NCI-H226 (cell line): ENCODE results near the gene KRTAP10-6.
"Not testable (repeated sequence)": the region's sequence is repeated elsewhere in the genome, so short reads cannot be mapped to it uniquely, and the experiment has no call there.

ENCODE experiments used
- DNase-seq: peaks from one replicate; pipeline ENCODE4 v3.0.0-alpha.2; 2015

Gene KRTAP10-6

DNA sequence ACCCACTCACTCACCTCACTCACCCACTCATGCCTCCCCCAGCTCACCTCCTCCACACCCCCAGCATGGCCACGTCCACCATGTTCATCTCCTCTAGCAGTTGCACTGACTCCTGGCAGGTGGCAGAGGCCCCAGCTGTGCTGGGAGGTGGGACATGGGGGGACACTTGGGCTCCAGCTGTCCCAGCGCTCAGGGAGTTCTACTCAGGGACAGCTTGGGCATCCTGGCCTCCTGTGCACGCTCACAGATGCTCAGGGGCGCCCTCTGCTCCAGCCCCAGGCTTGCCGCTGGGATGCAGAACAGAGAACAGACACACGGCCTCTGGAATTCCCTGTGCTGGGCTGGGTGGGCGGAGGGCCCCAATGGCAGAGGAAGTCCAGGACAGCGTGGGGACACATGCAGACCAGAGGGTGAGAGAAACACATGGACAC is 24.8 kb upstream of the KRTAP10-6 start:
- DNase-seq: no peak

DNA sequence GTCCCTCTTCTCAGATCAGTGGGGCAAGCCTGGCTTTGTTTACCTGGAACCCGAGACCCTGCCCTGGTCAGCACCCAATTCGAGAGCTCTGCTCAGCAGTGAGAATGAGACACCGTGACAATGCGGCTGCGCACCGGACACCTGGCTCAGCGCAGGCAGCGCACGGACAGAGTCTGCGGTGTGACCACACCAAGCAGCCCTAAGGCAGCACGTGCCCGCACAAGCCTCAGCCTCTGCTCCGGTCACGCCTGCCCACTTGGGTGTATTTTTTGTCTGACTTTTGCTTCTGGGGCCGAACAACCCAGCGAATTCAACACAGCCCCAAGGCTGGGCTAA is 24.3 kb upstream of the KRTAP10-6 start:
- DNase-seq: no peak

DNA sequence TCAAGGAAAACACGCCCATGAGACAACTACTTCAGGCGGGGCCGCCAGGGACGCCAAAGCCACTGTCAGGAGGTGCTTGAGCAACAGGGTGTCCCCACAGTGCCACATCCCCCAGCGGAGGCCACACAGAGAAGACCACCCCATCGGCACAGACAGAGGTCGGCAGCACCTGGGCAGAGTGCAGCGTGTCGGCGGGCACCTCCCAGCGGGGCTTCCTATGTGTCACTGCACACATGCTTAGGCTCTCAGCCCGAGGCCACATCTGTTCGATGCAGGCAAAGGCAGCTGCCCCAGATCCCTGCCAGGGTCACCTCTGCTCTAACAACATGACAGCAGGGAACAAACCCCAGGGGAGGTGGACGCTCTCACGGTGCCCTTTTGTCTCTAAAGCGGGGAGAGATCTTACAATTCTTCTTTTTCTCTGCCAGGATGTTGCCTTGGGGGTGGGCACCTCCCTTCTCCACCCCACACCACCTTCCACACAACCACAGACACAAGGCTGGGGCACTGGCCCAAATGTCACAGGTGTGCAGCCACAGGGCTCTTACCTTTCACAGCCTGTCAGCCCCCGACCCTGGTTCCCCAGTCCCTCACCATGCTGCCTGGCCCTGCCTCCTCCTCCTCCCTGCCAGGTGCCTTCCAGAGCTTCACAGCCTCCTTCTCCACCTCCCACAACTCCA is 23.7 kb upstream of the KRTAP10-6 start:
- no peak for DNase-seq

DNA sequence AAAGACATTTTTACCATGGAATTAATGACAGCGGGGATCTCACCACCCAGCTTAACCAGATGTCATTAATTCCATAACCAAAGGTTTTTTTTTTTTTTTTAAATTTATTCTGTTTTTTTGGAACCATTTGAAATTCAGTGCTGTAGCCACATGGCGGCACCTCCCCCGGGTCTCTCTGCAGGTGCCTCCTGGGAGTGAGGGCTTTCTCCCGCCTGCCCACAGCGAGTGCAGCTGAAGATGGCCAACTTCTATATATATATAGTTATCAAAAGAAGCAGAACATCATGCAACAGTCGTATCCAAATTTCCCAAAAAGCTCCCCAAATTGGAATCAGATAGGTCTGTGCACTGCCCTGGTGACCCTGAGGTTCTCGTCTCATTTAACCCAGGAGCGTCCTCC is 23.2 kb upstream of the KRTAP10-6 start:
- no peak for DNase-seq

DNA sequence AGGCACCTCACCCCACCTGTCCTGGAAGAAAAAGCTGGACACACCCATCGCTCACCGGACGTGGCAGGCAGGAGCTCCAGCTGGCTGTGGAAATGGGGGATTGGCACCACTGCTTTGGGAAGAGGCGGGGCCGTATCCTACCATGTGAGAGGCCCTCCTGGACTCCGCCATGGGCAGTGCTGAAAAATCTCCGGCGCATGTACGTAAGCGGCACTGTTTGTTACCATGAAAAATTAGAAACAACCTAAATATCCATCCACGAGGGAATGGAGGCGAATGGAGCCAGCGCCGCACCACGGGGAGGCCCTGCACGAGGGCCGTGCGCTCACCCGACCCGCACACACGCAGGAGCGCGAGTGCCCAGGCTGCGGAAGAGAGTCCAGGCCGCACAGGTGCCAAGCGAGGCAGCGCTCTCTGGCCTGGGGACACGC is 22.7 kb upstream of the KRTAP10-6 start:
- DNase-seq: no peak

DNA sequence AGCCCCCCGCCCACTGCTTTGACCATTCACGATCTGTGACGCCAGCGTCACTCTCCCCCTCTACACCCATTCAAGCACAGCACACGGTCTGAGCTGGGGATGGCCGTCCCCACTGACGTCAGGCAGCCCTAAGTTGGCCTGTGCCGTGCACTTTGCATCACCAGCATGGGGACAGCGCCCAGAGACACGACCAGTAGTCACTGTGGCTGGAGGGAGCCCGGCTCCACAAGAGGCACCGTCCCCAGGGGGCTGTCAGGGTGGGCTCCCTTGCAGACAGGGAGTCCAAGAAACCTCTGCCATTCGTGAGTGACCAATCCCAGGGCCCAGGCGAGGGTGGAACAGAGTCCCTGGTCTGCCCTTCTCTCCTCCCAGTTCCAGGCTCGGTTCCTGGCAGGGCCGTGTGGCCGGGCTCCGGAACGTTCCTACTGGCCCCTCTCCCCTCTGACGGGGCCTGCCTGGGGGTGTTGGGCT is 21.9 kb upstream of the KRTAP10-6 start:
- no peak for DNase-seq

DNA sequence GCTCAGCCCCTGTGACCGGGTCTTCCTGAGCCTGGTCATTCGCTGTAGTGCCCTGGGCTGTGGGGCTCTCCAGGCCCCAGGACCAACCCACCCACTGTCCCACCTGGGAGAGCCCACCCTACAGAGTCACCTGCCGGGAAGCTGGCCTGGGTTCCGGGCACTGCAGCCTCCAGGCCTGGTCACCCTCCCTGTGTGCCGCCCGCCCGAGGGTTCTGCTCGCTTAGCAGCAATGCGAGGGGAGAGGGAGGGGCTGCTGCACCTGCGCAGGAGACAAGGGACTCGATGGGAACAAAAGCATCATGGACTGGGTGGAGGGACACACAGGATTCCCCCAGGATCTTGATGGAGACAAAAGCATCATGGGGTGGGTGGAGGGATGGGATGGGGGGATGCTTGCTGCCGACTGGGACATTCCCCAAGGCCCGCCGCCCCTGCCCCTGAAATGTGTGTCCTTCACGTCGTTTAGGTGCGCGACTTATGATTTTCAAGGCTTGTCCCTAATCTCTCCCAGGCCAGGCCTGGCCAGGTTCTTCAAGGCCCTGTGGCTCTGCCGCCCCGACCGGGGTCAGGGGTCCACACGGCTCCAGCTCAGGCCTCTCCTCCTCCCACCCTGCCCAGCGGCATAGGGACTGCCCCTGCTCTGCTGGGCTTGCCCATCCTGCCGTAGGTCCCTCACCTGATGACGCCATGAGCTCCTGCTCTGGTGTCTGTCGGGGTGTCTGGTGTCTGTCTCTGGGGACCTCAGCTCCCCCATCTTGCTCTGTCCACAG is 21.3 kb upstream of the KRTAP10-6 start:
- no peak for DNase-seq

DNA sequence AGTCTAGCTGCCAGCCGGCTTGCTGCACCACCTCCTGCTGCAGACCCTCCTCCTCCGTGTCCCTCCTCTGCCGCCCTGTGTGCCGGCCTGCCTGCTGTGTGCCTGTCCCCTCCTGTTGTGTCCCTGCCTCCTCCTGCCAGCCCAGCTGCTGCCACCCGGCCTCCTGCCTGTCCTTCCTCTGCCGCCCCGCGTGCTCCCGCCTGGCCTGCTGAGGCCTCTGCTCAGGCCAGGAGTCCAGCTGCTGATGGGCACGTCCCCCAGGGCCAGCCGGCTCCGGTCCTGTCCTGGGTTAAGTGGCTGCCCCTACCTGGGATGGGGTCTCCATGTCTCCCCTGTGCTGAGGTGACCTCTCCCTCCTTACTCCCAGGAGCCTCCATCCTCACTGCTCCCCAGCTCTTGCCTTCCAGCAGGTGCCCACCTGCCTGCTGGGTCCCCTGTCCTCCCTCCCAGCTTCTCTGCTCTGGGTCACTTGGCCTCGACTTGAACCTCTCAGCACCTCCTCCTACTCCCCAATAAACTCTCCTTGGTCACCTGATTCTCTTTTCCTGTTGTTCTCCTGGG is 20.4 kb upstream of the KRTAP10-6 start:
- no peak for DNase-seq

DNA sequence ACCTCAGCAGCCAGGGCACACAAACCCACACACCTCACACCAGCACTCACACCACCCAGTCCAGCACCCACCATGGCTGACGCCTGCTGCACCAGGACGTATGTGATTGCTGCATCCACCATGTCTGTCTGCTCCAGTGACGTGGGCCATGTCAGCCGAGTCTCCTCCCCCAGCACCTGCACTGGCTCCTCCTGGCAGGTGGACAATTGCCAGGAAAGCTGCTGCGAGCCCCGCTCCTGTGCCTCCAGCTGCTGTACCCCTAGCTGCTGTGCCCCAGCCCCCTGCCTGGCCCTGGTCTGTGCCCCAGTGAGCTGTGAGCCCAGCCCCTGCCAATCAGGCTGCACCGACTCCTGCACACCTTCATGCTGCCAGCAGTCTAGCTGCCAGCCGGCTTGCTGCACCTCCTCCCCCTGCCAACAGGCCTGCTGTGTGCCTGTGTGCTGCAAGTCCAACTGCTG is 19.8 kb upstream of the KRTAP10-6 start, which contains the start of gene KRTAP10-8:
Gene KRTAP10-8, plus strand, starts transcription at position 51 of the 458 bp plus-strand sequence. Its CDS starts 22 bp downstream, at position 73.
- no peak for DNase-seq

DNA sequence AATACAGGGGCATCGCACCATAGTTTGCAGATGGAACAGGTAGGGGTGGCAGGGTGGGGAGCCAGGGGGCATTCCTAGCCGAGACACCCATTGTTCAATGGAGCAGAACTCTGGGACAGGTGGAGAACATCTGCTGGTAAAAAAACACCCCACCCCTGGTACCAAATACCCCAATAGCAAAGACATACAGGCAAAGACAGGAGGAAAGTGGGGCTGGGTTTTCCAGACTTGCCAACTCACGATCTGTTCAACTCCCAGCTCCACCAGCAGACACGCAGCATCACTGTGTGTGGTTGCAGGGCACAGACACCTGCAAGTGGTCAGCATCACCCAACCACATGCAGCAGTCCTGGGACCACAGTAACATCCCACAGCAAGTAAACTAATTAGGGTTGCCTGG is 19.2 kb upstream of the KRTAP10-6 start:
- no peak for DNase-seq

DNA sequence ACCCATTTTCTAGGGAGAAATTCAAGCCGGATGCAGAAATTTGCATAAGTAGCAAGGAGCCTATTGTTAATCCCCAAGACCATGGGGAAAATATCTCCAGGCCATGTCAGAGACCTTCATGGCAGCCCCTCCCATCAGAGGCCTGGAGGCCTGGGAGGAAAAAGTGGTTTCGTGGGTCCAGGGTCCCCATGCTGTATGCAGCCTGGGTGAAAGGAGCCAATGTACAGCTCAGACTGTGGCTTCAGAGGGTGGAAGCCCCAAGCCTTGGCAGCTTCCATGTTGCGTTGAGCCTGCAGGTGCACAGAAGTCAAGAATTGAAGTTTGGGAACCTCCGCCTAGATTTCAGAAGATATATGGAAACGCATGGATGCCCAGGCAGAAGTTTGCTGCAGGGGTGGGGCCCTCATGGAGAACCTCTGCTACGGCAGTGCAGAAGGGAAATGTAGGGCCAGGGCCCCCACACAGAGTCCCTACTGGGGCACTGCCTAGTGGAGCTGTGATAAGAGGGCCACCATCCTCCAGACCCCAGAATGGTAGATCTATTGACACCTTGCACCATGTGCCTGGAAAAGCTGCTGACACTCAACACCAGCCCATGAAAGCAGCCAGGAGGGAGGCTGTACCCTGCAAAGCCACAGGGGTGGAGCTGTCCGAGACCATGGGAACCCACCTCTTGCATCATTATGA is 18.0 kb upstream of the KRTAP10-6 start:
- not testable (repeated sequence) for DNase-seq

DNA sequence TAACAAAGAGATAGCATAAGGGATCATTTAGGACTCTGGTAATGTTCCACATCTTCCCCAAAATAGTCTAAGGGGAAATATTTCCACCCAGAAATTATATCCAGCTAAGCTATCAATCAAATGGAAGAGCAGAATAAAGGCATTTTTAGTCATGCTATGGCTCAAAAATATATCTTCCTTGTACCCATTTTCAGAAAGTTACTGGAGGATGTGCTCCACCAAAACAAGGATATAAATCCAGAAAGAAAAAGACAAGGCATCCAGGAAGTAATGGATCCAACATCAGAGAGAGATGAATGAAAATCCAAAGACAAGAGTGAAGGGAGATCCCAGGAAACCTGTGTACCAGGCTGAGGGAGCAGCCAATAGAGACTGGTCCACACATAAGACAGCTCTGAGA is 16.9 kb upstream of the KRTAP10-6 start:
- no peak for DNase-seq

DNA sequence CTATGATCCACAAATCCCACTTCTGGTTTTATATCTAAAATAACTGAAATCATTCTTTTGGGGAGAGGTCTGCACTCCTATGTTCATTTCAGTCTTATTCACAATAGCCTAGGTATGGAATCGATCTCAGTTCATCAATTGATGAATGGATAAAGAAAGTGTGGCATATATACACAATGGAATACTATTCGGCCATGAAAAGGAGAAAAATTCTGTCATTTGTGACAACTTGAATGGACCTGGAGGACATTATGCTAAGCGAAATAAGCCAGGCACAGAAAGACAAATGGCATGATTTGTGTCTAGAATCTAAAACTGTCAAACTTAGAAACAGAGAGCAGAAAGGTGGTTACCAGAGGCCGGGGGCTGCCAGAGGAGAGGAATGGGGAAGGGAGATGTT is 14.2 kb upstream of the KRTAP10-6 start:
- DNase-seq: no peak

DNA sequence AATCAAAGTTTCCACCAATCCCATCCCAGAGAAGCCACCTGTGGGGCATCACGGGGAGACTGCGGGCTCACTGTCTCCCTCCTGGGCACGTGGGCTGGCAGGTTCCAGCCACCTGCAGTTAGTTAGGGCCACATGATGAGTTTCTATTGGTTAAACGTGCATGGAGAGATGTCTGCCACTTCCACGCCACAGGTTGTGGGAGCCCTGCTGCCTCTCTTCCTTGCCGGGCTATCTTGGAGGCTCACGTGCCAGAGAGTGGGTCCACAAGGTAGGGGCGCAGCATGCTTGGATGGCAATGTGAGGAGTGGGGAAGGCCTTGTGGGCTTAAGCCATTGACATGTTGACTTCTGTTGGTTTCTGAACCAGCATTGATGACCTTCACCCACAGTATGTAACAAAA is 11.6 kb upstream of the KRTAP10-6 start:
- no peak for DNase-seq

DNA sequence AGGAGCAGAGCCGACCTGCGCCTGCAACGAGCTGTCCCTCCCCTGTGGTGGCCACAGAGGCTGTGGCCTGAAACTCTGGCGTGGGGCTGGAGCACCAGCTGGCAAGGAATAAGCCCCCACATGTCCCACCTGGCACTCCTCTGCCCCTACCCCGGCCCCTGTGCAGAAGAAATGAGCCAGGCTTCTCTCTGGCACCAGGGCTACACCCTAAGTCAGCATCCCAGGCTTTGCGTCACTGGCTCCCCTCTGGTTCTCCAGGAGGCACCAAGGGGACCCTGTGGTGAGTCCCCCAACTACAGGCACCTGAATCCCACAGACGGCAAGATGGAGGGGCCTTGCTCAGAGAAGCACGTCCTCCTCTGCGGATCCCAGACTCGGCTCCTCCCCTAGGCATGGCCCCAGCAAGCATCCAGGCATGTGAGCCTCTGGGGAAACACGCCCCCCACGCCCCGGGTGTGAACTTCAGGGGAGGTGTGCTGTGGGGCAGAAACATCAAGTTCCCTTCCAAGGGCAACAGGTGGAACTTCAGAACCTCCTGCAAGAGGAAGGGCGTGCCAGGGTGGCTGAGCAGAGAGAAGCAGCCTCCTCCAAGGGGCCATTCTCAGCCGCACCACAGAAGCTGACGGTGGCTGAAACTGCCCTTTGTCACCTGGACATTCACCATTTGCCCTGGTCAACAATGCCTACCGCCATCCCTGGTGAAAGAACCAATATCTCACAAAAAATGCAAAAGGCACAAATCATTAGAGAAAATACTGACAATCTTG is 11.0 kb upstream of the KRTAP10-6 start:
- no peak for DNase-seq

DNA sequence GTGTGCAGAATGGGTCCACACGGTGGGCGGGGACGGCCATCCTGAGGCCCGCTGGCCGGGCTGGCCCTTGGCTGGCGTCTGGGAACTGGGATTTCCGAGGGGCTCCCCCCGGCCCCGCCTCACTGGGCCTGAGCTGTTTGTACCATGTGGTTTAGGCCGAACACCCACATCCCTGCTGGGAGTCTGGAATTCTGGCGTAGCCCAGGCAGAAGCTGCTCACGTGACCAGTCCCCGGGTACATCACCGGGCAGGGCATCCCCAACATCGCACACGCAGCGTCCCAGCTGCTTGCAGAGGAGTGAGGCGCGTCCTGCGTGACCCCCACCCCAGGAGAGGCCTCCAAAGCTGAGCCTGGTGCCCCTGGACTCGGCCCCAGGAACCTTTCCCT is 10.2 kb upstream of the KRTAP10-6 start:
- no peak for DNase-seq

DNA sequence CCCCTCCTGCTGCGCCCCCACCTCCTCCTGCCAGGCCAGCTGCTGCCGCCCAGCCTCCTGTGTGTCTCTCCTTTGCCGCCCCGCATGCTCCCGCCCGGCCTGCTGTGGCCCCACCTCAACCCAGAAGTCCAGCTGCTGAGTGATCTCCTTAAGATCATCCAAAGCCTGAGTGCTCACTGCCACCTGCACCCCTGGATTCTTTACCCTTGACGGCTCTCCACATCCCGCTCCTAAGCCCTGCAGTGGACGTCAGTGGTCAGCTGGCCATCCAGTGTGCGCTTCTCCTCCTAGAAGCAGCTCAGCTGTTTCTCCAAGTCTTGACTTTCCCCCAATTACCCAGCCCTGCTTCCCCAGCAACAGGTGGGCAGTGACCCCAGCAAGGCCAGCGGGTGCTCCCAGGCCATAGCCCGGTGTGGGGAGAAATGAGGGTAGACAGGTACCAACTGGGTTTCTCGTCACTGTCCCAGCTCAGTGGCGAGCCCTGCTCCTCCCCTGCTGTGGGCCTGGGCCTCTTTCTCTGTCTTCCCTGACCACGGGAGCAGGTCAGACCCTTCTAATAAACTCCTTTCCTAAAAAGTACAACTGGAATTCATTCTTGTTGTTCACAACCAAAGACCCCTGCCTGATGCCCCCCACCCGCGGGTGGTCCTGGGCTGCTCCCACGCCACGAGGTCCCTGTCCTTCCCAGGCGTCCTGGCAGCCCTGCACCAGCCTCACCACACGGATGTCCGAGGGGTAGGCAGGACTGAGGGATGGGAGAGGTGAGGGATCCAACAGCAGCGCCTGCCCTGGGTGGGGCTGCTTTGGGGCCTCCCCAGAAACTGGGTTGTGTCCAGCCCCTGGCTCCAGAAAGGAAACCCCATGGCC is 9.5 kb upstream of the KRTAP10-6 start:
- no peak for DNase-seq

DNA sequence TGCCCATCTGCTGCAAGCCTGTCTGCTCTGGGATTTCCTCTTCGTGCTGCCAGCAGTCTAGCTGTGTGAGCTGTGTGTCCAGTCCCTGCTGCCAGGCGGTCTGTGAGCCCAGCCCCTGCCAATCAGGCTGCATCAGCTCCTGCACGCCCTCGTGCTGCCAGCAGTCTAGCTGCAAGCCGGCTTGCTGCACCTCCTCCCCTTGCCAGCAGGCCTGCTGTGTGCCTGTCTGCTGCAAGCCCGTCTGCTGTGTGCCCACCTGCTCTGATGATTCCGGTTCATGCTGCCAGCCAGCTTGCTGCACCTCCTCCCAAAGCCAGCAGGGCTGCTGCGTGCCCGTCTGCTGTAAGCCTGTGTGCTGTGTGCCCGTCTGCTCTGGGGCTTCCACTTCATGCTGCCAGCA is 8.8 kb upstream of the KRTAP10-6 start:
- not testable (repeated sequence) for DNase-seq

DNA sequence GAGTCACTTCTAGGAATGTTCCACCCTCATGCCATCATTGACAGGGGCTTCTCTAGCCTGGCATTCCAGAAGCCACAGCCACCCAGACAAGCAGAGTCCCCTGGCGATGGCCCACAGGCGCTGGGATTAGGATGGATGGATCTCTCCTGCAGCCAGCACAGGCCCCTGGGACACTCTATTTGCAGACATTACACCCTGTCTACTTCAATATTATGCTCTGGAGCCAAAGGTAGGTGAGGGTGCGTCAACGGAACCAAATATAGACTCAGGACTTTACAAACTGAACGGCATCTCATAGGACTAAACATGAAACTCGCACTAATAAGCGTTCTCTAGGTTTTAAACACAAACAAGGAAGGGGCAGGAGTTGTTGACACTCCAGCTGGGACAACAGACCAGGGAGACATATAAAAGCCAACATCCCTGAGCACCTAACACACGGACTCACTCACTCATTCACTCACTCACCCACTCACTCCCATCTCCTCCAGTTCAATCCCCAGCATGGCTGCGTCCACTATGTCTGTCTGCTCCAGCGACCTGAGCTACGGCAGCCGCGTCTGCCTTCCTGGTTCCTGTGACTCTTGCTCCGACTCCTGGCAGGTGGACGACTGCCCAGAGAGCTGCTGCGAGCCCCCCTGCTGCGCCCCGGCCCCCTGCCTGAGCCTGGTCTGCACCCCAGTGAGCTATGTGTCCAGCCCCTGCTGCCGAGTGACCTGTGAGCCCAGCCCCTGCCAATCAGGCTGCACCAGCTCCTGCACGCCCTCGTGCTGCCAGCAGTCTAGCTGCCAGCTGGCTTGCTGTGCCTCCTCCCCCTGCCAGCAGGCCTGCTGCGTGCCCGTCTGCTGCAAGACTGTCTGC is 8.0 kb upstream of the KRTAP10-6 start, which contains the start of gene KRTAP10-7:
Gene KRTAP10-7, plus strand, starts transcription at position 480 of the 861 bp plus-strand sequence. Its CDS starts 25 bp downstream, at position 505.
- not testable (repeated sequence) for DNase-seq
